Peyer's patch (tissue), 4 donors: ENCODE measurements around the gene LYPD4. TPM values are rescaled to one million over a fixed set of nuclear protein-coding genes. Genes with fewer than 3 reads are reported as not detected.

Experiments used
- DNase-seq, 3 donors: peaks; one replicate each; pipeline ENCODE4 v3.0.0-alpha.2; 2017 to 2019
- H3K27ac ChIP-seq, 4 donors: fragments of 200-600 bp; sonication (generic); one replicate each; pipeline ENCODE4 v1.5.1; 2016 to 2019
- H3K27me3 ChIP-seq, 2 donors: fragments of 200-600 bp; sonication (generic); one replicate each; pipeline ENCODE4 v1.5.1; 2019
- H3K36me3 ChIP-seq, 3 donors: fragments of 200-600 bp; sonication (generic); one replicate each; pipeline ENCODE4 v1.5.1; 2016 to 2019
- H3K4me1 ChIP-seq, 4 donors: fragments of 200-600 bp; sonication (generic); one replicate each; pipeline ENCODE4 v1.5.1; 2016 to 2019
- H3K4me3 ChIP-seq, 4 donors: fragments of 200-600 bp; sonication (generic); 1 replicate in 3 of 4; 2 replicates in 1 of 4; pipeline ENCODE4 v1.5.1; 2016 to 2019; ENCODE audit warnings: mild to moderate bottlenecking in 1 of 4
- H3K9me3 ChIP-seq, 4 donors: fragments of 200-600 bp; sonication (generic); one replicate each; pipeline ENCODE4 v1.5.1; 2016 to 2019; ENCODE audit warnings: mild to moderate bottlenecking in 1 of 4
- POLR2A ChIP-seq, 2 donors: fragments of 450-650 bp; IDR thresholded peaks; one replicate each; pipeline ENCODE4 v1.5.1; 2017; ENCODE audit warnings: antibody characterized with exemption in 2 of 2, mild to moderate bottlenecking in 2 of 2, moderate library complexity in 2 of 2
- total RNA-seq, 4 donors: library from RNA; depleted of rRNA; stranded (reverse); fragments of >200 nt; gene quantifications; one replicate each; pipeline ENCODE4 v1.1.0, GENCODE V29; 2016
- TF ChIP-seq, protein P1 (sequence below), 6 experiments: fragments of 450-650 bp in 4 of 6; fragments of 200-600 bp in 2 of 6; sonication (generic) in 1 of 6; IDR thresholded peaks; one replicate each; pipeline ENCODE4 v1.5.1; 2017 to 2019; ENCODE audit warnings: antibody characterized with exemption in 6 of 6, mild to moderate bottlenecking in 3 of 6, moderate library complexity in 1 of 6

Gene LYPD4
- total RNA-seq, 4 donors from 2014 or later: not detected

DNA sequence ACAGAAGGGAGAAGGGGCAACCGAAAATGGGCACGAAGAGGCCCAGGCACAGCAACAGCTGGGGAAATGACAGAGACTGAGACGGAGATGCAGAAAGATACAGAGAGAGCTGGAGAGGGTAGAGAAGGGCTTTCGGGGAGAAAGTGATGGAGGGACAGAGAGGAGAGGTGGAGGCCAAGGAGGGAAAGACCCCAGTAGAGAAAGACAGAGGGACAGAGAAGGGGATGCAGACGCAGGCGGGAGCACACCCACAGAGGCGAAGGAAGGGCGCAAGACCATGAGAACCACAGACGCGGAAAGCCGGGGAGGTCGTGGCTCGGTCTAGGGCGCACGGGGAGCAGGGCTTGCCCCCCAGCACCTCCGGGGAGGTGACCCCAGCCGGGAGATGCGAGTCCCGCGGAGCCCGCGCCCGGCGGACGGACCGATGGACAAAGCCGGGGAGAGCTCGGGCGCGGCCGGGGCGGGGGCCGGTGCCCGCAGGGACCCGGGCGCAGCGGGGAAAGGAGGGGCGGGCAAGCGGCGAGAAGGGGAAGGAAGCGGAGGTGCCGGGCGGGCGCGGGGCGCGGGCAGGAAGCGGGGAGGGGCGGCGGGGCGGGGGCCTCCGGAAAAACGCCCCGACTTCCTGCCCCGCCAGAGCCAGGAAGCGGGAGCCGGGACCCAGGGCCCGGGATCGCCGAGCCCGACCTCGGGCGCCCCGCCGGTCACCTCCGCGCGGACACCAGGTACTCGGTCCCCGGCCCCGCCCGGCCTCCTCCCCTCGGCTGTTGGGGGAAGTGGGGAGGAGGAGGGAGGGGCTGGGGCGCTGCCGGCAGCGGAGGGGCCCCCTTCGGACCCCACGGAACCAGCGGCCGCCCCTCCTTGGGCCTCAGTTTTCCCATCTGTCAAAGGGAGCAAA, 38.3 kb upstream of the LYPD4 start, which contains the start of gene ARHGEF1:
Gene ARHGEF1 (plus strand): TSS at position 617 of the 895 bp plus-strand sequence. CDS start 4,899 bp downstream, outside the sequence.
- Histone ChIP-seq H3K27ac (peak within 1 kb of the TSS; percentile 89 to 98 (median 90)), H3K27me3 (no peaks in the 10 kb centered on the region), H3K36me3 (no peaks in the 10 kb centered on the region), H3K4me1 (peaks cover 0 to 36% (median 24%) of the 10 kb centered on the region in 4 donors), H3K4me3 (peak within 1 kb of the TSS; percentile 67 to 97 (median 88)), H3K9me3 (no peaks in the 10 kb centered on the region)
- DNase-seq: peak; percentile 71 to 86 (median 73)
- TF ChIP-seq POLR2A (IDR thresholded peaks at IDR 0.05): peak; percentile 20 to 44
- TF ChIP-seq, protein P1, sequence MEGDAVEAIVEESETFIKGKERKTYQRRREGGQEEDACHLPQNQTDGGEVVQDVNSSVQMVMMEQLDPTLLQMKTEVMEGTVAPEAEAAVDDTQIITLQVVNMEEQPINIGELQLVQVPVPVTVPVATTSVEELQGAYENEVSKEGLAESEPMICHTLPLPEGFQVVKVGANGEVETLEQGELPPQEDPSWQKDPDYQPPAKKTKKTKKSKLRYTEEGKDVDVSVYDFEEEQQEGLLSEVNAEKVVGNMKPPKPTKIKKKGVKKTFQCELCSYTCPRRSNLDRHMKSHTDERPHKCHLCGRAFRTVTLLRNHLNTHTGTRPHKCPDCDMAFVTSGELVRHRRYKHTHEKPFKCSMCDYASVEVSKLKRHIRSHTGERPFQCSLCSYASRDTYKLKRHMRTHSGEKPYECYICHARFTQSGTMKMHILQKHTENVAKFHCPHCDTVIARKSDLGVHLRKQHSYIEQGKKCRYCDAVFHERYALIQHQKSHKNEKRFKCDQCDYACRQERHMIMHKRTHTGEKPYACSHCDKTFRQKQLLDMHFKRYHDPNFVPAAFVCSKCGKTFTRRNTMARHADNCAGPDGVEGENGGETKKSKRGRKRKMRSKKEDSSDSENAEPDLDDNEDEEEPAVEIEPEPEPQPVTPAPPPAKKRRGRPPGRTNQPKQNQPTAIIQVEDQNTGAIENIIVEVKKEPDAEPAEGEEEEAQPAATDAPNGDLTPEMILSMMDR (IDR thresholded peaks at IDR 0.05): no peak

DNA sequence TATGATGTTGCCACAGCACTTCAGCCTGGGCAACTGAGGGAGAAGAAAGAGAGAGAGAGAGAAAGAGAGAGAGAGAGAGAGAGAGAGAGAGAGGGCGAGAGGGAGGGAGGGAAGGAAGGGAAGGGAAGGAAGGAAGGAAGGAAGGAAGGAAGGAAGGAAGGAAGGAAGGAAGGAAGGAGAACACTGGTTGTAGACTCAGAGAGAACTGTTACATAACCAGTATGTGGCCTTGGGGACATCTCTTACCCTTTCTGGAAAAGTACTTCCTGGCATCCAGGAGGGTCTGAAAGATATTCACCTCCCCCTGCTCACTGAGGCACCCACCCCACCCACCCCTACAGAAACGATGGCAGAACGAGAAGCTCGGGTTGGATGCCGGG, 35.8 kb upstream of the LYPD4 start:
- H3K27me3 ChIP-seq: no peaks in the 10 kb centered on the region
- TF ChIP-seq, protein P1 (IDR thresholded peaks at IDR 0.05): no peak
- no peak for TF ChIP-seq POLR2A (IDR thresholded peaks at IDR 0.05)
- no peak overlapping the region for H3K4me3 ChIP-seq
- no peaks in the 10 kb centered on the region for H3K36me3 ChIP-seq
- H3K27ac ChIP-seq: peak overlapping the region in 1 of 4 donors; percentile 98
- DNase-seq: no peak
- H3K9me3 ChIP-seq: no peaks in the 10 kb centered on the region
- peaks cover 0 to 26% (median 21%) of the 10 kb centered on the region in 4 donors for H3K4me1 ChIP-seq

DNA sequence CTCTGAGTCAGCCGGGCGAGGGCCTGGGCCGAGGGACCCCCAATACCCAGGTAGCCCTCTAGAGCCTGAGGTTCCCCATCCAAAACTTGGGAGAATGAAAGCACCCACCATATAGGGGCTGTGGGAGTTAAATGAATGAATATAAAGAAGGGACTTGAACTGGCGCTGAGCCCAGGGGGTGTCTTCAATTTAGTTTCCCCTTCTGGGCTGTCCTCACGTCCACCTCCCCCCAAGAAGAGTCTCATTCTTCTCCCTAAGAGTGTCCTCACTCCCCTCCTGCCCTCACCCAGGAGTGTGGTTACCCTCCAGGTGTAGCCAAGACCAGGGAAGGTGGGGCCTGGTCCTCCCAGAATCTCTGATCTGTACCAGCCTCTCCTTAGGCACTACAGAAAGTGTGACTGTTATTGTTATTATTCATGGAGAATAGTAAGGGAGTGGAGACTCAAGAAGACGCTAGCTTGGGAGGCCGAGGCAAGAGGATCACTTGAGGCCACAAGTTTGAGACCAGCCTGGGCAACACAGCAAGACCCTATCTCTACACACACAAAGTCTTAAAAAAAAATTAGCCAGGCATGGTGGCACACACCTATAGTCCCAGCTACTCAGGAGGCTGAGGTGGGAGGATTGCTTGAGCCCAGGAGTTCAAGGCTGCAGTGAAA, 35.3 kb upstream of the LYPD4 start:
- peaks cover 0 to 26% (median 18%) of the 10 kb centered on the region in 4 donors for H3K4me1 ChIP-seq
- no peaks in the 10 kb centered on the region for H3K27me3 ChIP-seq
- no peaks in the 10 kb centered on the region for H3K9me3 ChIP-seq
- no peaks in the 10 kb centered on the region for H3K36me3 ChIP-seq
- H3K4me3 ChIP-seq: peak overlapping the region in 1 of 4 donors; percentile 58
- H3K27ac ChIP-seq: peak overlapping the region in 1 of 4 donors; percentile 98
- no peak for DNase-seq
- TF ChIP-seq POLR2A (IDR thresholded peaks at IDR 0.05): no peak
- TF ChIP-seq, protein P1 (IDR thresholded peaks at IDR 0.05): no peak

DNA sequence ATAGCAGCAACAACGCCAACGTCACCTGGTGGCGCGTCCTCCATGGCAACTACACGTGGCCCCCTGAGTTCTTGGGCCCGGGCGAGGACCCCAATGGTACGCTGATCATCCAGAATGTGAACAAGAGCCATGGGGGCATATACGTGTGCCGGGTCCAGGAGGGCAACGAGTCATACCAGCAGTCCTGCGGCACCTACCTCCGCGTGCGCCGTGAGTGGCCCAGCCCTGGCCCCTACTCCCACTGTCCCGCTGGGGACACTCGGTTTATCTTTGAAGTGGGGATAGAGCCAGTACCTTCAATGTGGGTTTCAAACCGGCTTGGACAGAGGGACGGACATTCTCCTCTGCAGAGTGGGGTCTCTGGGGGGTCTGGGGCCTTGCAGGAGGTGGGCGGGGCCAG, 34.6 kb upstream of the LYPD4 start:
- TF ChIP-seq POLR2A (IDR thresholded peaks at IDR 0.05): no peak
- TF ChIP-seq, protein P1 (IDR thresholded peaks at IDR 0.05): no peak
- H3K4me1 ChIP-seq: peaks cover 0 to 30% (median 17%) of the 10 kb centered on the region in 4 donors
- peak overlapping the region in 1 of 4 donors; percentile 58 for H3K4me3 ChIP-seq
- no peaks in the 10 kb centered on the region for H3K9me3 ChIP-seq
- H3K36me3 ChIP-seq: no peaks in the 10 kb centered on the region
- no peak for DNase-seq
- no peaks in the 10 kb centered on the region for H3K27me3 ChIP-seq
- H3K27ac ChIP-seq: peak overlapping the region in 2 of 4 donors; percentile 85 to 98

DNA sequence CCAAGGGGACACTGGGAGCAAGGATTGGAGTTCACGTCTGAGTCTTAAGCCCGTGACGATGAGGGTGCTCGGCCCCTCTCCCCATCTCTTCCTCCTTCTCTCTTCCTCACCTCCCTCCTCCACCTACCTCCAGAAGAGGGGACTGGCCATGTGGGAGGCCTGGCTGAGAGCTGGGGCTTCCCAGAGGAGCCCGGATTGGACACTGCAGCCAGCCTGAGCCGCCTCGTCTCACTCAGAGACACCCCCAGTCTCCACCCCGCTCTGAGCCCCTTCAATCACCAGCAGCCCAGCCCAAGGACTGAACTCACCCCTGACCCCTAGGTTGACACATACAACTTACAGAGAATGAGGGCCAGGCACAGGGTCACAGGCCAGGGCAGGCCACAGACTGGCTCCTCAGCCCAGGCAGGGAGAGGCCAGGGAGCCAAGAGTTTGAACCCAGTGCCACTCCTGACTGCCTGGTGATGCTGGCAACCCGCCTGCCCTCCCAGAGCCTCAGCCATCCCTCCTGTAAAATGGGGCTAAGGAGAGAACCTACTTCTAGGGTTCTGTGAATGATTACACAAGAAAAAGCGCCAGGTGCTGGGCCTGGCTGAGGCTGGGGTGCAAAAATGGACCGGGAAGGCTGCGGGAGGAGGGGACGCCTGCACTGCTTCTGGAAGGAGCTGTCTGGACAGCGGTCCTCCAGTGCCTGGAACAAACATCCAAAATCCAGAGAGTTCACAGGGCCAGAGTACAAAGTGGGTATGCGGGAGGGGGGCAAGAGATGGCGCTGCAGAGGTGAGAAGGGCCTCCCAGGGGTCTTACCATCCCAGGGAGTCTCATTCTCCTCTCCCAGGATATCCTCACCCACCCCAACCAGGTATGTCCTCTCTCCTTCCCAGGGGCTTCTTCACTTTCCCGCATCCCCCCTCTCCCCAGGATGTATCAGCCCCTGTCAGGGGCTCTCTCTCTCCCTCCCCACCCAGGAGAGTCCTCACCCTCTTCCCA, 33.7 kb upstream of the LYPD4 start:
- no peaks in the 10 kb centered on the region for H3K27me3 ChIP-seq
- H3K4me1 ChIP-seq: peaks cover 0 to 36% (median 21%) of the 10 kb centered on the region in 4 donors
- DNase-seq: no peak
- peak overlapping the region; percentile 34 to 98 (median 79) for H3K27ac ChIP-seq
- no peaks in the 10 kb centered on the region for H3K9me3 ChIP-seq
- H3K36me3 ChIP-seq: no peaks in the 10 kb centered on the region
- TF ChIP-seq, protein P1 (IDR thresholded peaks at IDR 0.05): no peak
- no peak for TF ChIP-seq POLR2A (IDR thresholded peaks at IDR 0.05)
- H3K4me3 ChIP-seq: peak overlapping the region in 2 of 4 donors; percentile 55 to 58
